WTC11 (cell line): Measurements from ENCODE around the gene AKR1A1.

Source experiments
- ATF1 ChIP-seq: sonication (generic); formaldehyde crosslinking; IDR thresholded peaks from 2 replicates; pipeline ENCODE4 v1.8.1; 2023; ENCODE audit warnings: mild to moderate bottlenecking, moderate library complexity, missing genetic modification reagents
- CTCF ChIP-seq: fragments of 200-600 bp; IDR thresholded peaks from 2 replicates; pipeline ENCODE4 v1.8.0; 2022; ENCODE audit warnings: antibody characterized with exemption
- ESRRA ChIP-seq: sonication (generic); formaldehyde crosslinking; IDR thresholded peaks from 2 replicates; pipeline ENCODE4 v1.8.1; 2022; ENCODE audit warnings: mild to moderate bottlenecking, missing genetic modification reagents, borderline replicate concordance
- SP1 ChIP-seq: sonication (generic); formaldehyde crosslinking; conservative IDR thresholded peaks from 2 replicates; pipeline ENCODE4 v1.8.1; 2022; ENCODE audit warnings: missing genetic modification reagents
- TCF7 ChIP-seq: sonication (generic); formaldehyde crosslinking; IDR thresholded peaks from 2 replicates; pipeline ENCODE4 v1.8.0; 2022; ENCODE audit warnings: mild to moderate bottlenecking, low read depth, missing genetic modification reagents, moderate library complexity
- ZNF416 ChIP-seq: fragments of 250-450 bp; sonication (Bioruptor Pico); IDR thresholded peaks from 2 replicates; pipeline ENCODE4 v1.9.0; 2021; ENCODE audit warnings: mild to moderate bottlenecking, inconsistent platforms

GRCh38 chr1:45516465-45516864 lies 34.2 kb upstream of the AKR1A1 start:
- no peak for TF ChIP-seq SP1
- TF ChIP-seq TCF7 (CRISPR knock-in tag), result no peak
- TF ChIP-seq ZNF416 (CRISPR knock-in tag), result no peak
- no peak for TF ChIP-seq CTCF
- TF ChIP-seq ATF1 (CRISPR knock-in tag), result no peak
- TF ChIP-seq ESRRA, result no peak
